K562 (cell line): ENCODE measurements around the gene PTPRZ1.

Experiments used
- DPF2 ChIP-seq: fragments of 450-650 bp; IDR thresholded peaks from 2 replicates; pipeline ENCODE4 v1.6.1; 2016
- FOXA1 ChIP-seq: fragments of 450-650 bp; IDR thresholded peaks from 2 replicates; pipeline ENCODE4 v1.6.1; 2016; ENCODE audit warnings: mild to moderate bottlenecking, borderline replicate concordance
- MYC ChIP-seq, 2 experiments: fragments of 250-450 bp in 1 of 2; sonication (Bioruptor Pico) in 1 of 2; IDR thresholded peaks; 2 replicates each; pipeline versions ENCODE4 v1.5.1 to v1.6.1; 2012 to 2021; ENCODE audit warnings: low read depth in 2 of 2, borderline replicate concordance in 1 of 2, improper control_type of control experiment in 1 of 2, low read length in 1 of 2, mild to moderate bottlenecking in 1 of 2, moderate library complexity in 1 of 2
- POLR2A ChIP-seq: fragments of 450-650 bp; conservative IDR thresholded peaks from 2 replicates; pipeline ENCODE4 v1.6.1; 2016

DNA sequence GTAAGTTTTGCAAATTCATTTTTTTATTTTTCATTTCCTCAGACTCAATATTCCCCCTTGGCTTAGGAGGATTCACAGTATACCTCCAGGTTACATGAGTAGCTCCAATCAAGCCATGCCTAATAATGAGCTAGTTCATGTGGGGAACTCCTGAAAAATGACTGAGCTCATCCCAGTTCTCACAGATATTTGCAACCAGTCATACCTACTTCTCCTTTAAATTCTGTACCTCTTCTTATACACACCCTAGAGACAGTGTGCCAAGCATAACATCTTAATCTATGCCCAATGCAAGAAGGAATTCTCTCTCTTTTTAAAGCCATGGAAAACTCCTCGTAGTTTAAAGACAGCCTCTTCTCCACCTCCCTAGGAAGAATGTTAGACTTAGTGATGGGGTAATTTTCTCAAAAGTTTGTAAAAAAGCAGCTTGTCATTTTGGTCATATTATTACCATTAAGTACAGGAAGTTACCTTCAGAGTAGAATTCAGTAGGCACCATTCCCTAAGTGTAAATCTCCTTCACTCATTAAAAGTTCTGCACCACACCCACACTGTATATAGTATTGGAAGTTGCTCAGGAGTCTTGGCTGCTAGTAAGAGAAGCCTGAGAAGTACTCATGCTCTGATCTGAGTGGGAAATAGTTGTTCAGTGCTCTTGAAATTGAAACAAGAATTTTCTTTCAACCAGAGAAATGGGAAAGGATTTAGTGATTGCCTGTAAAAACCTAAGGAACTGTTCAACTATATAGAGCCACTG lies 72.7 kb downstream of the PTPRZ1 start:
- no peak for TF ChIP-seq POLR2A
- no peak for TF ChIP-seq MYC (IDR thresholded peaks at IDR 0.05; ENCODE audit: low read depth, low read length)
- TF ChIP-seq MYC (CRISPR knock-in tag; IDR thresholded peaks at IDR 0.05; ENCODE audit: borderline replicate concordance, low read depth): no peak
- TF ChIP-seq FOXA1: no peak
- no peak for TF ChIP-seq DPF2
